Esophagus muscularis mucosa (tissue), 4 donors: ENCODE data around the gene AQP2. TPM values are rescaled to one million over a fixed set of nuclear protein-coding genes. Genes with fewer than 3 reads are reported as not detected.

Experiments used
- DNase-seq: peaks from one replicate; pipeline ENCODE4 v3.0.0-alpha.2; 2017; ENCODE audit errors: extremely low spot score
- H3K27ac ChIP-seq, 4 donors: fragments of 200-600 bp; sonication (generic); replicated peaks in 1 of 4; 1 replicate in 3 of 4; 2 replicates in 1 of 4; pipeline ENCODE4 v1.5.1; 2016 to 2019; ENCODE audit warnings: mild to moderate bottlenecking in 1 of 4
- H3K27me3 ChIP-seq, 4 donors: fragments of 200-600 bp; sonication (generic); one replicate each; pipeline versions ENCODE4 v1.5.1 to v1.6.0; 2016 to 2019
- H3K36me3 ChIP-seq, 4 donors: fragments of 200-600 bp; sonication (generic); one replicate each; pipeline ENCODE4 v1.5.1; 2016 to 2019
- H3K4me1 ChIP-seq, 4 donors: fragments of 200-600 bp; sonication (generic); one replicate each; pipeline ENCODE4 v1.5.1; 2016 to 2019
- H3K4me3 ChIP-seq, 4 donors: fragments of 200-600 bp; sonication (generic); 1 replicate in 2 of 4; 2 replicates in 2 of 4; pipeline ENCODE4 v1.5.1; 2016 to 2019; ENCODE audit warnings: mild to moderate bottlenecking in 4 of 4, moderate library complexity in 1 of 4
- H3K9me3 ChIP-seq, 4 donors: fragments of 200-600 bp; sonication (generic); 1 replicate in 3 of 4; 2 replicates in 1 of 4; pipeline ENCODE4 v1.5.1; 2016 to 2019
- CTCF ChIP-seq, 3 experiments: fragments of 200-600 bp in 2 of 3; fragments of 450-650 bp in 1 of 3; sonication (generic) in 2 of 3; IDR thresholded peaks; one replicate each; pipeline ENCODE4 v1.5.1; 2017 to 2019; ENCODE audit warnings: antibody characterized with exemption in 3 of 3, mild to moderate bottlenecking in 2 of 3, moderate library complexity in 1 of 3
- EP300 ChIP-seq: sonication (generic); formaldehyde crosslinking; IDR thresholded peaks from one replicate; pipeline ENCODE4 v1.6.1; 2017; ENCODE audit warnings: antibody characterized with exemption
- POLR2A ChIP-seq: fragments of 450-650 bp; IDR thresholded peaks from one replicate; pipeline ENCODE4 v1.6.1; 2017; ENCODE audit warnings: antibody characterized with exemption, moderate library complexity, mild to moderate bottlenecking, low read depth
- POLR2AphosphoS5 ChIP-seq, 2 donors: sonication (generic); formaldehyde crosslinking; IDR thresholded peaks; one replicate each; pipeline ENCODE4 v1.6.1; 2017; ENCODE audit warnings: antibody characterized with exemption in 2 of 2
- WGBS: methylation state at CpG from one replicate; pipeline ENCODE4 v1.1.5; 2018; 5-methylcytosine and 5-hydroxymethylcytosine counted together
- intact Hi-C: fragments of 100-400 bp; cut with DNase I; formaldehyde crosslinking; loops from one replicate; pipeline ENCODE4 v1.15.1; 2023
- total RNA-seq, 4 donors: library from RNA; depleted of rRNA; stranded (reverse); fragments of >200 nt; gene quantifications; one replicate each; pipeline versions ENCODE4 v1.1.0 to v1.2.1, GENCODE V29; 2016

Gene AQP2
- total RNA-seq, 4 donors from 2014 or later: not detected

GRCh38 chr12:49954863-49955830 lies 4.6 kb downstream of the AQP2 start:
- no peak overlapping the region for H3K4me3 ChIP-seq
- TF ChIP-seq EP300 (no peak), POLR2A (no peak), POLR2AphosphoS5 (IDR thresholded peaks at IDR 0.05) (no peak), CTCF (IDR thresholded peaks at IDR 0.05) (no peak)
- no peaks in the 10 kb centered on the region for H3K36me3 ChIP-seq
- no peak for DNase-seq
- H3K27me3 ChIP-seq: peaks cover 0 to 94% (median 29%) of the 10 kb centered on the region in 4 donors
- peaks cover 0 to 10% (median 2%) of the 10 kb centered on the region in 4 donors for H3K4me1 ChIP-seq
- H3K27ac ChIP-seq: no peak overlapping the region
- WGBS: 49% methylated on average over 7 of the region's 53 CpGs
- intact Hi-C loops: no loop called here
- no peaks in the 10 kb centered on the region for H3K9me3 ChIP-seq

DNA sequence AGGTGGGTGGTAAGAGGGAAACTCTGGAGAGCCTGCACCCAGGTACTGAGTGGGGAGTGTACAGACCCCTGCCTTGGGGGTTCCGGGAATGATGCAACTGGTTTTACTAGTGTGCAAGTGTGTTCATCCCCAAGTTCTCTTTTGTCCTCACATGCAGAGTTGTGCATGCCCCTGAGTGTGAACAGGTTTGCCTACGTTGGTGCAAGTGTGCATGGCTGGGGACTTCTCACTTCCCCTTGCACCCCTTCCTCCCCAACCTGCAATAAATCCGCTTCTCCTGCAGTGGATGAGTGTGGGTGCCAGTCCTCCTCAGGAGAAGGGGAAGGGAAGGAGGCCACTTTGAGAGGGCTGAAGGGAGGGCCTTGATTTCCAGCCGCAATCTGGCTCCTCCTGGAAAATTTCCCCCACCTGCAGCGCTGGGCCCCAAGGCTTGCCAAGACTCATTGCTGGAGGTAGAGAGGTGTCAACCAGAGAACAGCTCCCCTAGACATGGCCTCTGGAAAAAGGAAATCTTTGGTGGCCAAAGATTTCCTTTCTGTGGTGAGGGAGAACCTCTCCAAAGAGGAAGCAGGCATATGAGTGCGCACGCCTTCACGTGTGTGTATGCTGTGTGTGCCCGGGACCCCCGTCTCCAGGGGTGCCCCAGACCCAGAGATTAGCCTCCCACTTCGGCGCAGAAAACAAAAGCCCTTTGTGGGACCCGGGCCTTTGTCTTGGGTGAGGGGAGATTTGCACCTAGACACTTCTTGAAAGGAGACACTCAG lies 5.5 kb downstream of the AQP2 start:
- peaks cover 0 to 94% (median 38%) of the 10 kb centered on the region in 4 donors for H3K27me3 ChIP-seq
- H3K36me3 ChIP-seq: no peaks in the 10 kb centered on the region
- no peaks in the 10 kb centered on the region for H3K9me3 ChIP-seq
- H3K27ac ChIP-seq: no peak overlapping the region
- DNase-seq: no peak
- intact Hi-C loops: no loop called here
- TF ChIP-seq CTCF (IDR thresholded peaks at IDR 0.05) (no peak), POLR2A (no peak), POLR2AphosphoS5 (IDR thresholded peaks at IDR 0.05) (no peak), EP300 (no peak)
- WGBS: 75% methylated on average over 12 of the region's 13 CpGs
- H3K4me3 ChIP-seq: no peak overlapping the region
- H3K4me1 ChIP-seq: peaks cover 0 to 14% (median 6%) of the 10 kb centered on the region in 4 donors

DNA sequence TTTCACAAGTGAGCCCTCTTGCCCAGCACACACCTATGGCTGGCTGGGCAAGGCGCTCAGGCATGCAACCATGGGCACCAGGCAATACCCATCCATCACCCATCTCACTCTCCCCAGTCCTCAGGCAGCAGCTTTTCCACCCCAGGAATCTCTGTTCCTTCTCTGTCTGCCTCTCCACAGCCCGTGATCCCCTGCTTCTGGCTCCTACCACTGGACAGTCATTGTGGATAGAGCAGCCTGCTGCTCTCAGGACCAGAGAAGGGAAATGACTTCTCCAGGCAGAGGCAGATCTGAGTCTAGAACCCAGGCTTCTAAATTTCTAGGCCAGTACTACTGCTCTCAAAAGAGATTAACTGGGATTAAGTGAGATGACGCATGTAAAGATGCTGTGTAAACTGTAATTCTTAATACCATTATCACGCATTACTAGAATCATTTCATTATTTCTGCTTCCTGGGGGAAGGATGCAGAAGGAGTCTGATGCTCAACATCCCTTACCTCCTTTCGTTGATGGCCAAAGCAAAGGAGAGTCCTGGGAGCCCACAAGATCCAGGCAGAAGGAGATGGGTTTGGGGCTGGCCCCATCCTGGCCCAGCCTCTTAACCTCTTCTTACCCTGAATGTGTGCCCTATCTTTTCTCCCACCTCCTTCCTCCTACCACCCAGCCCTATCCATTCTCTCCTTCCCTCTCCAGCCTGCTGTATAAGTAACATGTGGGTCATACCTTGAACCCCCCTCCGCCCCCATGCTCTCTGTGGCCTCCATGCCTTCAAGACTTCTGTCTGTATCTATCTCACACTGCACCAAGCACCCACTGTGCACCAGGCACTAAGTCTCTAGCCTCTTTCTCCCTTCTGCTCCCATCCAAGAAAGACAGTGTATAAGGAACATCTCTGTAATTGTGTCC lies 6.4 kb downstream of the AQP2 start:
- Histone ChIP-seq H3K4me1 (peaks cover 0 to 23% (median 11%) of the 10 kb centered on the region in 4 donors), H3K4me3 (no peak overlapping the region), H3K27me3 (peaks cover 0 to 94% (median 42%) of the 10 kb centered on the region in 4 donors), H3K36me3 (no peaks in the 10 kb centered on the region), H3K9me3 (no peaks in the 10 kb centered on the region), H3K27ac (no peak overlapping the region)
- no peak for DNase-seq
- intact Hi-C loops: no loop called here
- TF ChIP-seq CTCF (IDR thresholded peaks at IDR 0.05) (no peak), POLR2AphosphoS5 (IDR thresholded peaks at IDR 0.05) (no peak), POLR2A (no peak), EP300 (no peak)
- WGBS: 91% methylated on average over 6 of the region's 6 CpGs

GRCh38 chr12:49957570-49957967 lies 7.0 kb downstream of the AQP2 start:
- Histone ChIP-seq H3K36me3 (no peaks in the 10 kb centered on the region), H3K4me3 (no peak overlapping the region), H3K27me3 (peaks cover 0 to 97% (median 42%) of the 10 kb centered on the region in 4 donors), H3K9me3 (no peaks in the 10 kb centered on the region), H3K4me1 (peaks cover 0 to 28% (median 12%) of the 10 kb centered on the region in 4 donors), H3K27ac (no peak overlapping the region)
- TF ChIP-seq POLR2AphosphoS5 (IDR thresholded peaks at IDR 0.05) (no peak), POLR2A (no peak), EP300 (no peak), CTCF (IDR thresholded peaks at IDR 0.05) (no peak)
- intact Hi-C loops: no loop called here
- DNase-seq: no peak
